Hindlimb muscle (tissue), 1 donor: ENCODE data around the gene HOXB13. TPM values are rescaled to one million over a fixed set of nuclear protein-coding genes. Genes with fewer than 3 reads are reported as not detected.

Experiments used
- DNase-seq: peaks from one replicate; pipeline ENCODE4 v3.0.0-alpha.2; 2013
- polyA plus RNA-seq: library from polyadenylated mRNA; unstranded; fragments of 120-200 nt; gene quantifications from one replicate; pipeline ENCODE4 v1.2.1, GENCODE V29; 2013; ENCODE audit not compliant: insufficient read length

HOXB13 gene
- not detected for polyA plus RNA-seq

DNA sequence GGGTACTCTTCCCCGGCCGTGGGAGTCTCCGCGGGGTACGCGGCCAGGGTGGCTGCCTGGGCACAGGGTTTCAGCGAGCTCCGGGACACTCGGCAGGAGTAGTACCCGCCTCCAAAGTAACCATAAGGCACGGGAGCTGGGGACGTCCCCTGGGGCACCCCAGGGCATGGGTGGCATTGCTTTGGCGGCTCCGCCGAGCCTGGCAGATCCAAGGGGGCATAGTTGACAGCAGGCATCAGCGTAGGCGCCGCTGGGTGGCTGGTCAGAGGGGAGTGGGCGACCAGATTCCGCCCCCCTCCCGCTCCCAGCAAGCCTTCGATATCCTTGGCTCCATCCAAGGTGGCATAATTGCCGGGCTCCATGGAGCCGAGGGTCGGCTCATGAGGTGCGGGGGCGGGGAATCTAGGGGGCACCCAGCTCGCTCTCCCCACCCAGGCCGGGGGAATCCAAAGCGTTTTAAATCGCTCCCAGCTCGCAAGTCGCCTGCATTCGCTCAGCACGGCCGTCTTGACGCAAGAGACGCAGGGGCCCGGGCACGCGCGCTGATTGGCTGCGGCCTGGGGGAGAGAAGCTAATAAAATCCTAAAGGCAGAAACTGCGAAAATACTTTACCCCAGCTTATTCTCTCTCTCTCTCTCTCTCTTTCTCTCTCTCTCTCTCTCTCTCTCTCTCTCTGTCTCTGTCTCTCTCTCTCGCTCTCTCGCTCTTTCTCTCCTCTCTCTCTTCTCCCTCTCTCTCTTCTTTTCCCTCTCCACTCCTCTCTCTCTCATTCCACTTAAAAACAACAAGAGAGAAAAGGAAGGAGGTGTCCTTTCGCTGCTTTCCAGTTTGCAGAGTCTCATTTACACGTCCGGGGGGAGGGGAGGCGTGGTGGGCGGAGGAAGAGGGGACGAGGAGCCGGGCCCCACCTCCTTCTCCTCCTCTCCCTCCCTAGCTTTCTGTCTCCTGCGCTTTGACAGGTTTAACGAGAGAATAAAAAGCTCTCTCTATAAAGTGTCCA is at the start of gene HOXB13:
TSS of gene HOXB13 (minus strand) at position 519 of the 1,000 bp plus-strand sequence. CDS start at position 362, 157 bp downstream.
- no peak for DNase-seq

DNA sequence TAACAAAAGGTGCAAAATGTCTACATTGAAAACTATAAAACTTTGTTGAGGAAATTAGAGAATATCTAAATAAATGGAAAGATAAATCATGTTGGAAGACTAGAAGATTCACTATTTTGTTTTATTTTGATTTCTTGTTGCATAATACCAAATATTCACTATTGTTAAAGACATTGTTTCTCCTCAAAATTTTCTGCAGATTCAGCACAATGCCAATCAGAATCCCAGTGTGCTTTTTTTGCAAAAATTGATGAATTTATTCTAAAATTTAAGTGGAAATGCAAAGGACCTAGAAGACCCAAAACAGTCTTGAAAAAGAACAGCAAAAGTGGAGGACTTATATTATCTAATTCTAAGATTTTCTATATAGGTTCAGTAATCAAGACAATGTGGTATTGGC is 48.1 kb upstream of the HOXB13 start:
- no peak for DNase-seq

DNA sequence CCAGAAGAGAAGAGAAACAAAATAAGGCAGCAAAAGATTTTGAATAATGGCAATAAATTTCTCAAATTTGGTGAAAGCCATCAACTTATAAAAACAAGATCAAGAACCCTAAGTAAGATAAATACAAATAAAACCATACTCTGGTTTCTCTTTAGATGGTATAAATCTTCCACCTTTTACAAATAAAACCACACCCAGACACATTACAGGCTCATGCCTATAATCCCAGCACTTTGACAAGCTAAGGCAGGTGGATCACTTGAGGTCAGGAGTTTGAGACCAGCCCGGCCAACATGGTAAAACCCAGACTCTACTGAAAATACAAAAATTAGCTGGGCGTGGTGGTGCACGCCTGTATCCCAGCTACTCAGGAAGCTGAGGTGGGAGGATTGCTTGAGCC is 44.7 kb upstream of the HOXB13 start:
- no peak for DNase-seq

DNA sequence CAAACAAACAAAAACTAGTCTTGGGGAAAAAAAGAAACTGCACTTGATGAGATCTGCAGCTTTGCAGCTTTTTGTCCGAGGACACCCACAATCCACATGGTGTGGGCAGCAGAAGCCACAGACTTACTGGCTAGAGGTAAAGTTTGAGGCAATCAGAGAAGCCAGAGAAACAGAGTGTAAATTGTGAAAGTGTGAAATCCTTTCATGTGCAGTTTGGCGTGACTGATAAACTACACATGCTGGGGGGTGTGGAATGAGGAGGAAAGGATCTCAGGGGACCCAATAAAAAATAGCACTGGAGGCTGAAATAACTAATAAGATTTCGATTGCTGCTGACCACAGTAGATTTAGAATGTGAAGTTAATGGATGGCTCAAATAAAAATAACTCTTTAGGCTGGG is 42.4 kb upstream of the HOXB13 start:
- DNase-seq = no peak

DNA sequence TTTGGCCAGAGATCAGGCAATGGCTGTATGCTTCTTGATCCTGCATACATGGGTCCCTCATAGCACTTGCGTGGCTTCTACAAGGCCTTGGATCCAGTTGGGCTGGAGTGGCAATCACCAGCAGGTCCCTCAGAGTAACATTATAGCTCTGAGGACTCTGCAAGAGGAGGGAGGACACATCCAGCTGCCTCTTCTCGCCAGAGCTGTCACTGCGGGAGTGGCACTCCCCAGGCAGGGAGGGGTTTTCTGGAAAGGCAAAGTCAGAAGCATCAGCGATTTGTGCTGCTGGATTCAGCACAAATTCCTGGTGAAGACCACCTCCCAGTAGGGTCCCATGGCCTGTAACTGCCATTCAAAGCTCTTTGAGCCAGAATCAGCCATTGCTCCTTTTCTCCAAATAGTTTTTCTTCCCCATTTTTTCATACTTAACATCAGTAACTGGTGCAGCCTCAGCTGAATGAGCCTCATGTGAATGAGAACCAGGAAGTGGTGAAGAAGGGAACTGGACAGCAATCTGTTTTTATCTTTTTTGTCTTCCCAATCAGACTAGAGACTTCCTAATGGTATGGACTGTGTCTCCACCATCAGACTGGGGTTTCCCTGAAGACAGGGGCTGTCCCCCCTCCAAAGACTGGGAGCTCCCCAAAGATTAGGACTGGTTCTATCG is 40.6 kb upstream of the HOXB13 start:
- no peak for DNase-seq

DNA sequence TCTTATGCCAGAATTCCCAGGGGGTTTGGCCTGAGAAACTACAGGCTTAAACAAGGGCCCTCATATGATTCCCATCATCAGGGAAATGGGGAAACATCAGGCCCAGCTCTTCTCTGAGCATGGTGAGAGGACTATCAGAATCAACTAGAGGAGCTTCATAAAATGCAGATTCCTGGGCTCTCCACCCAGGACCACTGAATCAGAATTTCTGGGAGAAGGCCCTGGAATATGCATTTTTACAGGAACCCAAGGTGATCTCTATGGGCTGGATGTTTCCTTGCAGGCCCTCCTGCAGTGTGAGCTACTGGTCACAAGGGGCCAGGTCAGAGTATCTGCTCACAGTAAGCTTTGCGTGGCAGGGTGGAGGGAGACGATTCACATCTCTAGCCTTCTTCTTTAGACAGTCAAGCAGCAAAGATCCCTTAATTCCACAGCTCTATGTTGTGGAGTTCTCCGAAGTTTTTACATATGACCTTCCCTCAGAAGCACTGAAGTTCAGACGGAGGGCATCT is 38.8 kb upstream of the HOXB13 start:
- no peak for DNase-seq

DNA sequence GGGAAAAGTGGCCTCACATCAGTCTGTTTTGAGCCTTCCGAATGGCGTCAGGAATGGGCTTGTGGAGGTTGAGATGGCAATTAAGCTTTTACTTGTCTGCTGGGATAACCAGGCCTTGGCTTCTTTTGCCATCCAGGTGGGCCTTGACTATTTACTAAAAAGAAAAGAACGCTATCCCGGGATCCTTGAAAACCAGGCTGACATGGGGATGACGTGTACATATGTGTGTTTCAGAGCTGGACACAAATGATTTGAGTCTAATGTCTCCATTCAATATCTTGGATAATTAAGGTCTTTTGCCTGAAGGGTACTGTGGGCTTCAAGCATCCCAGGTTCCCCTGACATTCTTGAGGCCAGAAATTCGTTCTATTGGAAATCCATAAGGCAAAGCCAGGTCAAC is 32.6 kb upstream of the HOXB13 start:
- no peak for DNase-seq

DNA sequence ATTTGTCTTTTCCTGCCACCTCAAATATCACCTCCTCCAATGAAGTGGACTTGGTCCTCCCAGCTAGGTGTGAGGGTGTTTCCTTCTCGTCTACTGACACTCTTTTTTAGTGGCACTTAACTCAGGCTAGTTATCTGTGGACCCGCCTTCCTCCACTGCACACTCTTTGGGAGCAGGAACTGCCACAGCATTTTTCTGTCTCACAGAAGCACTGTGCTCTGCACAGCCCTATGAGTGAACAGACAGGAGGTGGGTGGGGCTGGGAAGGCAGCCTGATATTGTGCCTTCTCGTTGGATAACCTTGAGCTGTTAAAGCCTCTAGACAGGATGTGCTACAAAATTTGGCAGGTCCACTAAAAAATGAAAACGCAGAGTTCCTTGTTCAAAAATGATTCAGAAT is 31.9 kb upstream of the HOXB13 start:
- no peak for DNase-seq

DNA sequence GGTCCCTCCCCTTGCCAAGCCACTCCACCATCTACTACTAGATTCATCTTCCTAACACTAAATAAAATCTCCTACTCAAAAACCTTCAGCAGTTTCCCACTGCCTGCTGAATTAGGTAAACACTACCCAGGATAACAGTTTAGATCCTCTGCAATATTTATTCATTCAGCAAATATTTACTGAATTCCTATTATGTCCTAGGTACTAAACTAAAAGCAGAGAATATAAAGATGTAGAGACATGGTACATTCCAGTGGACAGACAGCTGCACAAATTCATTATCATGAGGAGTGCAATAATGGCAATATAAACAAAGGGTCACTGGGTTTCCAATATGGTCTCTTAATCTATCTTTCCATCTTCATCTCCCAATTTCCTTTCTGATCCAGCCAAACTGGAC is 30.7 kb upstream of the HOXB13 start:
- DNase-seq = no peak

DNA sequence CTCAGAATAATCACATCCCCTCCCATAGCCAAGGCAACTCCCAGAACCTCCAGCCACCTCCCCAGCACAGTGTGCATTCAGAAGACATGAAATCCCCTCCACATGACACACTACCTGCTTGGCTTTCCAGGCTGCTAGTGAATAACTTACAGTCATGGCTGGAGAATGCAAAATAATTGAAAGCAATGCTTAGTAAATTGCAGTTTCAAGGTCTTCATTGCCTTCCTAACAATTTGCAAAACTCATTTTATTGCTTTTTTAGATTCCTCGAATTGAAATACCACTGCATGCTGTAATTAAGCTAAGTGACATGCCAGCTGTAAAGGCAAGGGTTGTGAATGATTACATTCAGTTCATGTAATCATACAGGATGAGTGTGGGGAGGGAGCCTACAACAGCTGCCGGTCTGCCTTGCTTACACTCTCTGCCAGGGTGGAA is 29.0 kb upstream of the HOXB13 start:
- DNase-seq = no peak

DNA sequence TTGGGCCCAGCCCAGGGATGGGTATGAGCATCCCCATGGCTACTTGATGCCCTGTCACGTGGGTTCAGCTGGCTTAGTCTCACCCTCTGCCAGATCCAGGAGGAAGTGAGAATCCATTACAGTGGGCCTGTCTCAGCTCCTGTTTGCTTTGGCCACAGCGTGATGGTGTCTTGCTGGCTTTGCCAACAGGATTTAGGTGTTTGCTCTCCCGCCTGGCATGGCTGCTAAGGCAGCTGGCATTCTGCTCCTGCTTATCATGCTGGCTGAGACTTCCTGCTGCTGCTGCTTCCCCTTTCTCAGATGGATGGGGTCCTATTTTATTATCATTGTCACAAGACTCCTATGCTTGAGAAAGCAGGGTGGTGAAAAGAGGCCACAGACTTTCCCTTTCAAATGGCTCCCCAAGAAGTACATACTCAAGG is 28.3 kb upstream of the HOXB13 start:
- no peak for DNase-seq

DNA sequence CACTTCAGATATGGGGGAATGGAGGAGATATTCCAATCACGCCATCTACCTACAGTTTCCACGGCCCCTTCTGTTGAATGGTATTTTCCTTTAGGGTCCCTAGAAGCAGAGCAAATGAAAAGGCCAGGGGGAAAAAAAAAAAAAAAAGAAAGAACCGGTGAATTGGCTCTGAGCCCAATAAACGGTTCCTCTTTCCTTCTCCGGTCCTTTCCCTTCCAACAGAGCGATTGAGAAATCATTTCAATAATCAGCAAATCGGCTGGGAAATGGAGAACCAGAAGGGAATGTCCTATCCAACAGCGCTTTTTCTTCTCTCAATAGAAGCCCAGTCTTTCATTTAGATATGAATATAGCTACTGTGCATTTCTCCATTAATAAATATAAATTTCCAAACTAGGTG is 26.8 kb upstream of the HOXB13 start:
- DNase-seq = no peak

DNA sequence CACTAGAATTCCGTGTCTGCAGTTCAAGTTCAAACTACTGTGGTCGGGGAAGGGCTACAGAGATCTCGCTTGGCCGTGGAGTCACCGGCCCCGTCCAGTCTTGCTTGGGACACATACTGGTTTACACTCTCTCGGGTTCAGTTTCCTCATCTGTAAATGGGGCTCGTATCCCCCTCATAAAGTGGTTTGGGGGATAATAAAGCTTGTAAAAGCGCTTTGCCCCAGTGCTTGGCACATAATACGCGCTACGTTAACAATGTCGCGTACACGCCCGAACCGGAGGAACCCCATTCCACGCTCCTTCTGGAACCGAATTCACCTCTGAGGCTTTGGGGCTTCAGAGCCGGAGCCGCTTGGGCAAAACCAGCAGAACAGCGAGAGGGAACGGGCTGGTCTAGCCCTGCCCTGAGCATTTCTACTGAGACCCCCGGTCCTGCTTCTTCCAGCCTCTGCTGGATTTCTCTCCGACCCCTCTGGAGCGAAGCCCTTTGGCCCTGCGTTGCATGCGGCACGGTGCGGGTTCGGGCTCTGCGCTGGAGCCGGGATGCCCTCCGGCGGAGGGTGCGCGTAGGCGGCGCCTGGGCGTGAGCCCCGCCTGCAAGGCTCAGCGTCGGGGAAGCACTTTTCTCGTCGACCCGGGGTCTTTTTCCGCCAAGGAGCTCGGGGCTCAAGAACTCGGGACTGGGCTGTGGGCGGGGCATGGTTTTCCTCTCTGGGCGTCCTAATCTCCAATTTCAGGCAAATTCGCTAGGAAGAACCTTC is 26.1 kb upstream of the HOXB13 start:
- no peak for DNase-seq

DNA sequence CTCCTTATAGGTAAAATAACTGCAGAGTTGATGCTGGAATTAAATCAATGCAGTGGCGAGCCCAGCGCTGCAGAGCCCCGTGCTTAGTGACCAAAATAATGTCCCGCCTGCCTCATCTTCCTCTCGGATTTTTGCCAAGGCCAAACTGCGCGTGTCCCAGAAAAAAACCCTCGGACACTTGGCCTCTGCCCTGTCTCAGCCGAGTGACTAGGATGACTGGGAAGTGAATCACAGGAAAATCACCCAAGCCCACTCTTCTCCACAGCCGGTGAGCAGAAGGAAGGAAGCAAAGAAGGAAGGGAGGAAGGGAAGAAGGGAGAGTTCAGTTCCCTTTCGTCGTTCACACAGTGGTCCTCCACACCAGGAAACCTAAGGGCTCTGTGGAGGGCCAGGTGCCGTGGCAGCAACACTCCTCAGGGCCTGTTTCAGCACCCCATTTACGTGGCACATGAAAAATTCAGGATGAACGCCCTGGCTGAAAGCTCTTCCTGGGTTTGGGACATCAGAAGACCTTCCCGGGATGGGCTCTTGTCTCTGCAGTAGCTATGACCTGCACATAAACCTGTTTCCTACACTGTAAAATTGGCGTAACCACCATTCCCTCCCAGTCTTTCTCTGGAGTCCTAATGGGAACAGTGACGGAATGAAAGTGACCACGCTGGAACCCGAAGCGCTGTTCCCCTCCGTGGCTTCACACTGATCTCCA is 25.4 kb upstream of the HOXB13 start:
- no peak for DNase-seq

DNA sequence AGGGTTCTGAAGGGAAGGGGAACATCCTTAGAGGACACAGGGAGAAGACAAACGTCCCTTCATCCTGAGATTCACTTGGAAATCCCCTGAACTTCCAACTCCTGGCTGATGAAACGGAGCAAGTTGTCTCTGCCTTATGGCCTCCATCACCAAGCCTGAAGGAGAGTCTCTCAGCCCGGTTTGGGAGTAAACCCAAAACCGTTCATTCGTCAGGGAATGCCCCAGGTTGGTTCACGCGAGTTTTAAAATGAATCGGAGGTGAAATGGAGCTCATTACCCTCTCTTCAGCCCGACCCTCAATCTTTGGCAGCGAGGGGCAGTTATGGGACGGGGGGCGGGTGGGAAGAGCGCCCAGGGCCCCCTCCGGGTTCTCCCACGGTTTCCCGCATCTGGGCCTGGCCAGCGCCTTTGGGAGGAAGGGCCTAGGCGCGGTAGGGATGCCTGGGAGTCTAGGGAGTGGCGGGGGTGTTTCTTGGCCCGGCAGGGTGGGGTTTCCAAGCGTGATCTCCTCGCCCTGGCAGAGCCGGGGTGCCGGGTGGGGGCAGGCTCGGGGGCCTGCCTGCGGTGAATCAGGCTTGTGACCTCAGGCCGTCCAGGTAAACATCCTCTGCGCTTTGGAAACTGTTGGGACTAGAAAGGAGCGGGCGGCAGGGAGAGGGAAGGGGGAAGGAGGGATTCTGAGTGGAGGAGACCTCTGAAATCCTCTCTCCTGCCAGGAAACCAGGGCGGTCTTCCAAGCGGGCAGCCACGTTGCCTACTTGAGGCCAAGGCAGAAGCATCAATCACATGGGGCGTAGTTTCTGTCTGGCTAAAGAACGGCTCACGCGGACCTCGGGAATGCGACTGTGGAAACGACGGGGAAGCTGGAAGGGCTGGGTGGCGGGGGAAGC is 24.1 kb upstream of the HOXB13 start:
- no peak for DNase-seq

DNA sequence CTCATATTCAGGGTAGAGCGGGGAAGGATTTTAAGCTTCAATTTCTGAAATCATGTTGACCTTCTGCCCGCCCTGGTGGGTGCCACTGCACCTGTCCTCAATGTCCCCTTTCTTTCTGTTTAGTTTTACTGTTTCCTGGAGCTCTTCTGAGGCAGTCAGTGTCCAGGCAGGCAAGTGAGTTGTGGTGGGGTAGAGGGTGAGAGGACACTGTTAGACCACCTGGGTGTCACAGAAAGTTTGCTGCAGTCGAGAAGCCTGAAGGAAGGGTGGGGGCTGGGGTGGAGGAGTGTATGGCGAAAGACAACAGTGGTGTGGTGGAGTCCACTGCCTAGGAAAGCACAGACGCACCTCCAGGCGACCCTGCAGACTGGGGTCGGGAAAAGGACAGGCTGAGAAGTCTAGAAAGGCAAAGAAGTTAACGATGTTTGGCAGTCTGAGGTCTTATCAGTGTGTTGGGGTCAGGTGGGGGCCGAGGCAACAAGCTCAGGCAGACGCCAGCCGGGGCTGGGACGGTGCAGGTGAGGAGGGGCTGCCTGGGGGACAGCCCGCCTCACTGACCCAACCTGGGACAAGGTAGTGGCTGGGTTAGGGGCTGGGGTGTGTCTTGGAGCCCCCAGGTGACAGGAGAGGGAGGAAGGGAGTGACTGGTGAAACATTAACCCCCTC is 23.3 kb upstream of the HOXB13 start:
- DNase-seq = no peak

DNA sequence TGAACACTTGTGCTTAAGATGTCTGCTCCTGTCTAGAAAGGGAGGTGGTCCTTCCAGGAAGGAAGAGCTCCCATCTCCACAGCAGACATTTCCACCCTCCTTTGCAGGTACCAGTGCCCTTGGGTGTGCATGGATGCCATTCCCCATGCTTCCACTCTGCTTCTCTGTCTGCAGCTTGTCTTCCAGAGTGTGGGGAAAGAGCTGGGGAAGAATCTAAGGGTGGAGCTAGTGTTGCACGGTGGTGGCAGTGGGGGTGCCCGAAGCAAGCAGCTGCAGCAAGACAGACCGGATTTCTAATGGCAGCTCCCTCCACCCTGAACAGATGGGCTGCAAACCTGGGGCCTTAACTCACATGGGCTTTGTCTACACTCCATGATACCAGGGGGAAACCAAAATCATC is 22.6 kb upstream of the HOXB13 start:
- DNase-seq = no peak

DNA sequence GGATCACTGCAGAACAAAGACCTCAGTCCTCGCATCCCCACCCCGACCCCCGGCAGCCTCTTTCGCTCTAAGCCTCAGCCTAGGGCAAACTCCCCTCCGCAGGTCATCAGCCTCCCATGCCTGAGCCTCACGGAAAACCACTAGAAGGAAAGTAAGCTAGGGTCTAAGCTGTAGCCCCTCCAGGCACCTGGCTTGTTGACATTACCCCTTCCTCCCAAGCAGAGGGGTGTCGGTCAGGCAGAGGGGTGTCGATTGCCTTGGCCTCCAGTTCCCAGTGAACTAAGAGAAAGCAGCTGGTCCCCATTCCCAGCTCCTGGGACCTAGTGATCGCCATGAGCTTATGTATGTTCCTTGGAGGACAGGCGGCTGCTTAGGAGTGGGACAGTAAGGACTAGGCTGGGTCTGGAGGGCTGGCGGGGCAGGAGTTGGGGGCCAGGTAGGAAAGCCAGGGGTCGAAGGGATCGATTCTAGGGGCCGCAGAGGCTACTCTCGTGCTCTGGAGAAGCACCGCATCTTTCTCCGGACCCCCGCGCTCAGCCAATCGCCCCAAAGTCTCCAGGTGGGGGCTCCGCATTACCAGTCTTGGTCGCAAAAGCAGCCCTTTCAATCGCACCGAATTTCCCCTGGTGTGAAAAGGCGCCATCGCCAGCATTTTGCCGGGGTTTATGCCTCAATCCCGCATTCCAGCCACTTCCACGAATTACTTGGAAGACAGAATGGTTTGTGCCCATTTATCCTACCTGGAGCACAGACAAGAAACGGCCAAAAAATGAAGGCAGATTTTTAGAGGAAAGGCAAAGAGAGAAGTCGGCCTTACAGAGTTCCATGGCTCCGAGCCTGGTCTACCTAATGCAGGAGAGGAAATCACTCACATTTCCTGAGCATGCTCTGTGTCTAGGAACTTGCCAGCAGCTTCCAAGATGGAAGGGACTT is 21.3 kb upstream of the HOXB13 start:
- DNase-seq = no peak
